Transverse colon (tissue), 4 donors: Measurements from ENCODE around the gene PIEZO1. TPM values are rescaled to one million over a fixed set of nuclear protein-coding genes. Genes with fewer than 3 reads are reported as not detected.
A peak's percentile ranks its signal among the peaks of the same experiment; 100 is the strongest.

Experiments
- DNase-seq: peaks from one replicate; pipeline ENCODE4 v3.0.0-alpha.2; 2019
- H3K27ac ChIP-seq, 4 donors: fragments of 200-600 bp; sonication (generic); 2 replicates each; pipeline ENCODE4 v1.5.1; 2016 to 2018; ENCODE audit warnings: inconsistent platforms in 4 of 4
- H3K27me3 ChIP-seq: fragments of 200-600 bp; sonication (generic); 2 replicates; pipeline ENCODE4 v1.5.1; 2017; ENCODE audit warnings: inconsistent platforms
- H3K36me3 ChIP-seq, 4 donors: fragments of 200-600 bp; sonication (generic); 2 replicates each; pipeline ENCODE4 v1.5.1; 2017 to 2019; ENCODE audit warnings: inconsistent platforms in 4 of 4
- H3K4me1 ChIP-seq, 4 donors: fragments of 200-600 bp; sonication (generic); 2 replicates each; pipeline ENCODE4 v1.5.1; 2017 to 2020; ENCODE audit warnings: inconsistent platforms in 4 of 4
- H3K4me3 ChIP-seq, 4 donors: fragments of 200-600 bp; sonication (generic); 1 replicate in 1 of 4; 2 replicates in 3 of 4; pipeline versions ENCODE4 v1.5.1 to v1.6.1; 2017 to 2019; ENCODE audit warnings: inconsistent platforms in 4 of 4
- H3K9me3 ChIP-seq, 2 donors: fragments of 200-600 bp; sonication (generic); 2 replicates each; pipeline ENCODE4 v1.5.1; 2017 to 2019; ENCODE audit warnings: inconsistent platforms in 2 of 2
- CTCF ChIP-seq, 5 experiments: fragments of 200-600 bp in 3 of 5; fragments of 450-650 bp in 2 of 5; sonication (generic) in 3 of 5; IDR thresholded peaks; 1 replicate in 2 of 5; 2 replicates in 3 of 5; pipeline ENCODE4 v1.5.1; 2016 to 2017; ENCODE audit warnings: antibody characterized with exemption in 5 of 5, inconsistent platforms in 3 of 5, mild to moderate bottlenecking in 2 of 5, moderate library complexity in 1 of 5
- EP300 ChIP-seq: sonication (generic); formaldehyde crosslinking; IDR thresholded peaks from one replicate; pipeline ENCODE4 v1.6.1; 2017; ENCODE audit warnings: antibody characterized with exemption, low read depth
- POLR2A ChIP-seq: fragments of 450-650 bp; IDR thresholded peaks from one replicate; pipeline ENCODE4 v1.6.1; 2016; ENCODE audit warnings: antibody characterized with exemption, mild to moderate bottlenecking, moderate library complexity
- POLR2AphosphoS5 ChIP-seq, 3 donors: sonication (generic); formaldehyde crosslinking; IDR thresholded peaks; one replicate each; pipeline ENCODE4 v1.6.1; 2016; ENCODE audit warnings: antibody characterized with exemption in 3 of 3
- WGBS, 2 donors: methylation state at CpG; one replicate each; pipeline ENCODE4 v1.1.5; 2018; ENCODE audit warnings: low coverage in 1 of 2; 5-methylcytosine and 5-hydroxymethylcytosine counted together
- in situ Hi-C, 4 donors: fragments of 200-750 bp; cut with MboI; loops; one replicate each; pipeline versions ENCODE4 v1.15.0 to v1.15.1; 2017; ENCODE audit warnings: low sequenced_read_pairs in 3 of 4, low pct_ligation_motif_present in 1 of 4, low pct_unique_long_range_greater_than_20kb in 1 of 4
- intact Hi-C: fragments of 100-400 bp; cut with DNase I; formaldehyde crosslinking; loops from one replicate; pipeline ENCODE4 v1.15.1; 2023; ENCODE audit warnings: low total_unique reads
- total RNA-seq, 4 donors: library from RNA; depleted of rRNA; stranded (reverse); fragments of >200 nt; gene quantifications; one replicate each; pipeline ENCODE4 v1.1.0, GENCODE V29; 2016

PIEZO1 gene
- total RNA-seq, 4 donors from 2014 or later, result 133 to 546 (median 179) TPM

- Histone ChIP-seq H3K36me3 (no peaks in the 10 kb centered on the region), H3K27me3 (no peaks in the 10 kb centered on the region), H3K9me3 (no peaks in the 10 kb centered on the region), H3K27ac (no peak overlapping the region), H3K4me1 (peaks cover 14 to 44% (median 35%) of the 10 kb centered on the region in 4 donors), H3K4me3 (no peak overlapping the region)
- in situ Hi-C loops, result loop anchor here in 1 of 4 donors (25.0 kb wide), 1 partner anchor 406 kb away; the partner anchor contains the start of genes SLC22A31 and ZNF778
- no peak for TF ChIP-seq CTCF (IDR thresholded peaks at IDR 0.05)
- TF ChIP-seq POLR2A, result no peak
- TF ChIP-seq EP300, result no peak
- no peak for TF ChIP-seq POLR2AphosphoS5 (IDR thresholded peaks at IDR 0.05)
- DNase-seq, result no peak
- intact Hi-C loops, result no loop called here
- 84% methylated on average over 24 of the region's 27 CpGs; no CpG with 5 or more reads in 1 of the 2 donors for WGBS, 2 donors
Observed at GRCh38 chr16:88806491-88807111, 21.6 kb upstream of the PIEZO1 start.

- WGBS, 2 donors, result 96% methylated on average over 13 of the region's 21 CpGs; no CpG with 5 or more reads in 1 of the 2 donors
- H3K27ac ChIP-seq, result no peak overlapping the region
- H3K4me1 ChIP-seq, result peaks cover 14 to 37% (median 33%) of the 10 kb centered on the region in 4 donors
- DNase-seq, result no peak
- H3K36me3 ChIP-seq, result no peaks in the 10 kb centered on the region
- no peaks in the 10 kb centered on the region for H3K27me3 ChIP-seq
- TF ChIP-seq EP300 (no peak), POLR2AphosphoS5 (IDR thresholded peaks at IDR 0.05) (no peak), POLR2A (no peak), CTCF (IDR thresholded peaks at IDR 0.05) (no peak)
- H3K9me3 ChIP-seq, result no peaks in the 10 kb centered on the region
- intact Hi-C loops, result no loop called here
- in situ Hi-C loops, result loop anchor here in 1 of 4 donors (25.0 kb wide), 1 partner anchor 406 kb away; the partner anchor contains the start of genes SLC22A31 and ZNF778
- no peak overlapping the region for H3K4me3 ChIP-seq
Observed at GRCh38 chr16:88805887-88806393, 20.9 kb upstream of the PIEZO1 start.

GRCh38 chr16:88805340-88805715 is 20.3 kb upstream of the PIEZO1 start:
- peaks cover 8 to 31% (median 27%) of the 10 kb centered on the region in 4 donors for H3K4me1 ChIP-seq
- TF ChIP-seq POLR2A (no peak), EP300 (no peak), POLR2AphosphoS5 (IDR thresholded peaks at IDR 0.05) (no peak), CTCF (IDR thresholded peaks at IDR 0.05) (no peak)
- H3K27me3 ChIP-seq, result no peaks in the 10 kb centered on the region
- intact Hi-C loops (no loop called here), in situ Hi-C loops (loop anchor here in 1 of 4 donors (25.0 kb wide), 1 partner anchor 407 kb away; the partner anchor contains the start of genes SLC22A31 and ZNF778)
- H3K4me3 ChIP-seq, result no peak overlapping the region
- H3K36me3 ChIP-seq, result no peaks in the 10 kb centered on the region
- H3K27ac ChIP-seq, result no peak overlapping the region
- no peaks in the 10 kb centered on the region for H3K9me3 ChIP-seq
- 93% methylated on average over 10 of the region's 22 CpGs; no CpG with 5 or more reads in 1 of the 2 donors for WGBS, 2 donors
- DNase-seq, result no peak

GRCh38 chr16:88804552-88805339 is 19.7 kb upstream of the PIEZO1 start:
- in situ Hi-C loops (loop anchor here in 1 of 4 donors (25.0 kb wide), 1 partner anchor 408 kb away; the partner anchor contains the start of genes SLC22A31 and ZNF778), intact Hi-C loops (no loop called here)
- no peak for DNase-seq
- WGBS, 2 donors, result 23% methylated on average over 18 of the region's 39 CpGs; no CpG with 5 or more reads in 1 of the 2 donors
- H3K27me3 ChIP-seq, result no peaks in the 10 kb centered on the region
- H3K4me1 ChIP-seq, result peaks cover 6 to 25% (median 21%) of the 10 kb centered on the region in 4 donors
- TF ChIP-seq POLR2AphosphoS5 (IDR thresholded peaks at IDR 0.05) (no peak), POLR2A (no peak), EP300 (no peak), CTCF (IDR thresholded peaks at IDR 0.05) (no peak)
- H3K36me3 ChIP-seq, result no peaks in the 10 kb centered on the region
- peak overlapping the region in 2 of 4 donors; percentile 88 to 89 for H3K27ac ChIP-seq
- no peaks in the 10 kb centered on the region for H3K9me3 ChIP-seq
- peak overlapping the region in 2 of 4 donors; percentile 70 to 87 for H3K4me3 ChIP-seq
